SK-N-SH treated with all-trans-retinoic acid at 6 μM for 48 hours (cell line): ENCODE data around the gene PHF20.

ENCODE experiments used
- ATAC-seq: fragments of 200-7000 bp; cut with Tn5 transposase; 3 replicates; pipeline ENCODE4 v1.9.1; 2020; ENCODE audit warnings: mild to moderate bottlenecking, moderate library complexity
- ARNTL ChIP-seq: fragments of 450-650 bp; formaldehyde crosslinking; IDR thresholded peaks from 2 replicates; pipeline ENCODE4 v1.5.0; 2020; ENCODE audit warnings: low read depth, mild to moderate bottlenecking, moderate library complexity, borderline replicate concordance
- BACH2 ChIP-seq: fragments of 250-450 bp; sonication (Bioruptor Pico); IDR thresholded peaks from 2 replicates; pipeline ENCODE4 v1.9.0; 2021; ENCODE audit warnings: mild to moderate bottlenecking, borderline replicate concordance
- CSDC2 ChIP-seq: fragments of 250-450 bp; sonication (Bioruptor Pico); IDR thresholded peaks from 2 replicates; pipeline ENCODE4 v1.5.0; 2020; ENCODE audit warnings: mild to moderate bottlenecking, moderate library complexity
- ESRRG ChIP-seq: fragments of 250-450 bp; sonication (Bioruptor Pico); IDR thresholded peaks from 2 replicates; pipeline ENCODE4 v1.6.1; 2021; ENCODE audit warnings: mild to moderate bottlenecking
- GLIS3 ChIP-seq: fragments of 250-450 bp; sonication (Bioruptor Pico); IDR thresholded peaks from 2 replicates; pipeline ENCODE4 v1.5.0; 2020; ENCODE audit warnings: mild to moderate bottlenecking, moderate library complexity
- ISL1 ChIP-seq: fragments of 250-450 bp; sonication (Bioruptor Pico); IDR thresholded peaks from 2 replicates; pipeline ENCODE4 v2.1.2; 2022; ENCODE audit warnings: mild to moderate bottlenecking, moderate library complexity
- PPARA ChIP-seq: fragments of 250-450 bp; sonication (Bioruptor Pico); IDR thresholded peaks from 2 replicates; pipeline ENCODE4 v1.5.0; 2020; ENCODE audit warnings: mild to moderate bottlenecking, borderline replicate concordance
- SNAI2 ChIP-seq: fragments of 250-450 bp; sonication (Bioruptor Pico); IDR thresholded peaks from 2 replicates; pipeline ENCODE4 v1.5.0; 2020; ENCODE audit warnings: mild to moderate bottlenecking, moderate library complexity
- TCF4 ChIP-seq: fragments of 250-450 bp; sonication (Bioruptor Pico); IDR thresholded peaks from 2 replicates; pipeline ENCODE4 v1.8.0; 2021; ENCODE audit warnings: mild to moderate bottlenecking, moderate library complexity, borderline replicate concordance
- TOX ChIP-seq: fragments of 250-450 bp; sonication (Bioruptor Pico); IDR thresholded peaks from 2 replicates; pipeline ENCODE4 v1.8.0; 2021; ENCODE audit warnings: mild to moderate bottlenecking, moderate library complexity, borderline replicate concordance
- ZC3H10 ChIP-seq: fragments of 250-450 bp; sonication (Bioruptor Pico); IDR thresholded peaks from 2 replicates; pipeline ENCODE4 v1.5.1; 2021; ENCODE audit warnings: mild to moderate bottlenecking, moderate library complexity
- ZFP3 ChIP-seq: fragments of 250-450 bp; sonication (Bioruptor Pico); IDR thresholded peaks from 2 replicates; pipeline ENCODE4 v1.5.0; 2020; ENCODE audit warnings: mild to moderate bottlenecking, moderate library complexity
- ZFP30 ChIP-seq: fragments of 450-650 bp; formaldehyde crosslinking; IDR thresholded peaks from 2 replicates; pipeline ENCODE4 v1.5.0; 2022; ENCODE audit warnings: mild to moderate bottlenecking, moderate library complexity
- ZNF70 ChIP-seq: fragments of 450-650 bp; formaldehyde crosslinking; IDR thresholded peaks from 2 replicates; pipeline ENCODE4 v1.5.0; 2020; ENCODE audit warnings: mild to moderate bottlenecking, moderate library complexity
- ZNF8 ChIP-seq: fragments of 450-650 bp; formaldehyde crosslinking; IDR thresholded peaks from 2 replicates; pipeline ENCODE4 v1.5.0; 2020; ENCODE audit warnings: mild to moderate bottlenecking, moderate library complexity
- TF ChIP-seq, protein P1 (sequence below): fragments of 250-450 bp; sonication (Bioruptor Pico); IDR thresholded peaks from 2 replicates; pipeline ENCODE4 v1.8.0; 2021; ENCODE audit warnings: low read depth, mild to moderate bottlenecking, moderate library complexity, borderline replicate concordance
- TF ChIP-seq, protein P2 (sequence below): fragments of 250-450 bp; sonication (Bioruptor Pico); IDR thresholded peaks from 2 replicates; pipeline ENCODE4 v1.5.1; 2020; ENCODE audit warnings: low read depth, mild to moderate bottlenecking, moderate library complexity
- TF ChIP-seq, protein P3 (sequence below): fragments of 250-450 bp; sonication (Bioruptor Pico); IDR thresholded peaks from 2 replicates; pipeline ENCODE4 v1.5.0; 2020; ENCODE audit warnings: mild to moderate bottlenecking, moderate library complexity
- TF ChIP-seq, protein P4 (sequence below): fragments of 250-450 bp; sonication (Bioruptor Pico); IDR thresholded peaks from 2 replicates; pipeline ENCODE4 v1.8.0; 2020; ENCODE audit warnings: mild to moderate bottlenecking, moderate library complexity, borderline replicate concordance
- TF ChIP-seq, protein P5 (sequence below): fragments of 250-450 bp; sonication (Bioruptor Pico); IDR thresholded peaks from 2 replicates; pipeline ENCODE4 v1.5.1; 2021; ENCODE audit warnings: mild to moderate bottlenecking, moderate library complexity

PHF20 gene

DNA sequence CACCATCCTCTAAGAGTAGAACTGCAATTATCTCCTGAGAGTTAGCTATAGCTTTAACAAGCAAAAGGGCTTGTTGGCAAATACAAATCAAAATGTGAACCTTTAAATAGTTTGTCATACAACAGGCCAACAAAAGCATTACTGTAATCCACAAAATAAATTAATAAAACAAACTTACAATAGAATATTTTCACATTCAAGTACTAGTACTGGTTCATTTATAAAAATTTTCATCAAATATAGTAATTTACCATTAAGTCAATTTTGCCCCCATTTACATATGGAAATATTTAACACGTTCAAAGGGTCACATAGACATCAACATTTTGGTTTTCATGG, 39.2 kb upstream of the PHF20 start:
- TF ChIP-seq SNAI2, result no peak
- TF ChIP-seq, protein P1, sequence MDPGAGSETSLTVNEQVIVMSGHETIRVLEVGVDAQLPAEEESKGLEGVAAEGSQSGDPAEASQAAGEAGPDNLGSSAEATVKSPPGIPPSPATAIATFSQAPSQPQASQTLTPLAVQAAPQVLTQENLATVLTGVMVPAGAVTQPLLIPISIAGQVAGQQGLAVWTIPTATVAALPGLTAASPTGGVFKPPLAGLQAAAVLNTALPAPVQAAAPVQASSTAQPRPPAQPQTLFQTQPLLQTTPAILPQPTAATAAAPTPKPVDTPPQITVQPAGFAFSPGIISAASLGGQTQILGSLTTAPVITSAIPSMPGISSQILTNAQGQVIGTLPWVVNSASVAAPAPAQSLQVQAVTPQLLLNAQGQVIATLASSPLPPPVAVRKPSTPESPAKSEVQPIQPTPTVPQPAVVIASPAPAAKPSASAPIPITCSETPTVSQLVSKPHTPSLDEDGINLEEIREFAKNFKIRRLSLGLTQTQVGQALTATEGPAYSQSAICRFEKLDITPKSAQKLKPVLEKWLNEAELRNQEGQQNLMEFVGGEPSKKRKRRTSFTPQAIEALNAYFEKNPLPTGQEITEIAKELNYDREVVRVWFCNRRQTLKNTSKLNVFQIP (CRISPR knock-in tag), result no peak
- no peak for TF ChIP-seq TCF4
- no peak for ATAC-seq

DNA sequence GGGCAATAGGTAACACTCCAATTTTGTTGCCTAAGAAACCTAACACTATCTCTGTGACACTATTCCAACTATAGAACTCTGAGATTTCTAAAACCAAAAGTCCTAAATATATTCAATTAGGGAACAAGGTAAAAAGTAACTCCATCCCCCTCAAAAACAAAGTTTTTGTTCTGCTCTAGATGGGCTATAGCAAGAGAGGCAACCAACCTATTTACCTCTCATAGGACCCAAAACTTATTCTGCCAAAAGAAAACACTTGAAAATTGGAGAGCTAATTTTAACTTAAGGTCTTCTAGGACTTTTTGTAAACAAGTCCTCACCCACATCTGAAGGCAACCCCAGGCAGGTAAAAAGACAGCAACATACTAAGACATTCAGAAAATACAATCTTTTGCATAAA, 37.4 kb upstream of the PHF20 start:
- TF ChIP-seq CSDC2 (CRISPR knock-in tag), result no peak
- TF ChIP-seq, protein P2, sequence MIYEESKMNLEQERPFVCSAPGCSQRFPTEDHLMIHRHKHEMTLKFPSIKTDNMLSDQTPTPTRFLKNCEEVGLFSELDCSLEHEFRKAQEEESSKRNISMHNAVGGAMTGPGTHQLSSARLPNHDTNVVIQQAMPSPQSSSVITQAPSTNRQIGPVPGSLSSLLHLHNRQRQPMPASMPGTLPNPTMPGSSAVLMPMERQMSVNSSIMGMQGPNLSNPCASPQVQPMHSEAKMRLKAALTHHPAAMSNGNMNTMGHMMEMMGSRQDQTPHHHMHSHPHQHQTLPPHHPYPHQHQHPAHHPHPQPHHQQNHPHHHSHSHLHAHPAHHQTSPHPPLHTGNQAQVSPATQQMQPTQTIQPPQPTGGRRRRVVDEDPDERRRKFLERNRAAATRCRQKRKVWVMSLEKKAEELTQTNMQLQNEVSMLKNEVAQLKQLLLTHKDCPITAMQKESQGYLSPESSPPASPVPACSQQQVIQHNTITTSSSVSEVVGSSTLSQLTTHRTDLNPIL (CRISPR knock-in tag), result no peak
- TF ChIP-seq ISL1 (CRISPR knock-in tag), result no peak
- TF ChIP-seq, protein P3, sequence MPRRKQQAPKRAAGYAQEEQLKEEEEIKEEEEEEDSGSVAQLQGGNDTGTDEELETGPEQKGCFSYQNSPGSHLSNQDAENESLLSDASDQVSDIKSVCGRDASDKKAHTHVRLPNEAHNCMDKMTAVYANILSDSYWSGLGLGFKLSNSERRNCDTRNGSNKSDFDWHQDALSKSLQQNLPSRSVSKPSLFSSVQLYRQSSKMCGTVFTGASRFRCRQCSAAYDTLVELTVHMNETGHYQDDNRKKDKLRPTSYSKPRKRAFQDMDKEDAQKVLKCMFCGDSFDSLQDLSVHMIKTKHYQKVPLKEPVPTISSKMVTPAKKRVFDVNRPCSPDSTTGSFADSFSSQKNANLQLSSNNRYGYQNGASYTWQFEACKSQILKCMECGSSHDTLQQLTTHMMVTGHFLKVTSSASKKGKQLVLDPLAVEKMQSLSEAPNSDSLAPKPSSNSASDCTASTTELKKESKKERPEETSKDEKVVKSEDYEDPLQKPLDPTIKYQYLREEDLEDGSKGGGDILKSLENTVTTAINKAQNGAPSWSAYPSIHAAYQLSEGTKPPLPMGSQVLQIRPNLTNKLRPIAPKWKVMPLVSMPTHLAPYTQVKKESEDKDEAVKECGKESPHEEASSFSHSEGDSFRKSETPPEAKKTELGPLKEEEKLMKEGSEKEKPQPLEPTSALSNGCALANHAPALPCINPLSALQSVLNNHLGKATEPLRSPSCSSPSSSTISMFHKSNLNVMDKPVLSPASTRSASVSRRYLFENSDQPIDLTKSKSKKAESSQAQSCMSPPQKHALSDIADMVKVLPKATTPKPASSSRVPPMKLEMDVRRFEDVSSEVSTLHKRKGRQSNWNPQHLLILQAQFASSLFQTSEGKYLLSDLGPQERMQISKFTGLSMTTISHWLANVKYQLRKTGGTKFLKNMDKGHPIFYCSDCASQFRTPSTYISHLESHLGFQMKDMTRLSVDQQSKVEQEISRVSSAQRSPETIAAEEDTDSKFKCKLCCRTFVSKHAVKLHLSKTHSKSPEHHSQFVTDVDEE, result no peak
- TF ChIP-seq, protein P4, sequence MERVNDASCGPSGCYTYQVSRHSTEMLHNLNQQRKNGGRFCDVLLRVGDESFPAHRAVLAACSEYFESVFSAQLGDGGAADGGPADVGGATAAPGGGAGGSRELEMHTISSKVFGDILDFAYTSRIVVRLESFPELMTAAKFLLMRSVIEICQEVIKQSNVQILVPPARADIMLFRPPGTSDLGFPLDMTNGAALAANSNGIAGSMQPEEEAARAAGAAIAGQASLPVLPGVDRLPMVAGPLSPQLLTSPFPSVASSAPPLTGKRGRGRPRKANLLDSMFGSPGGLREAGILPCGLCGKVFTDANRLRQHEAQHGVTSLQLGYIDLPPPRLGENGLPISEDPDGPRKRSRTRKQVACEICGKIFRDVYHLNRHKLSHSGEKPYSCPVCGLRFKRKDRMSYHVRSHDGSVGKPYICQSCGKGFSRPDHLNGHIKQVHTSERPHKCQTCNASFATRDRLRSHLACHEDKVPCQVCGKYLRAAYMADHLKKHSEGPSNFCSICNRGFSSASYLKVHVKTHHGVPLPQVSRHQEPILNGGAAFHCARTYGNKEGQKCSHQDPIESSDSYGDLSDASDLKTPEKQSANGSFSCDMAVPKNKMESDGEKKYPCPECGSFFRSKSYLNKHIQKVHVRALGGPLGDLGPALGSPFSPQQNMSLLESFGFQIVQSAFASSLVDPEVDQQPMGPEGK (CRISPR knock-in tag), result no peak
- TF ChIP-seq ZFP3 (CRISPR knock-in tag), result no peak
- TF ChIP-seq TCF4, result no peak
- TF ChIP-seq ZNF70 (CRISPR knock-in tag), result no peak
- TF ChIP-seq GLIS3, result no peak
- TF ChIP-seq, all 23 proteins: peak for 0
- no peak for ATAC-seq

DNA sequence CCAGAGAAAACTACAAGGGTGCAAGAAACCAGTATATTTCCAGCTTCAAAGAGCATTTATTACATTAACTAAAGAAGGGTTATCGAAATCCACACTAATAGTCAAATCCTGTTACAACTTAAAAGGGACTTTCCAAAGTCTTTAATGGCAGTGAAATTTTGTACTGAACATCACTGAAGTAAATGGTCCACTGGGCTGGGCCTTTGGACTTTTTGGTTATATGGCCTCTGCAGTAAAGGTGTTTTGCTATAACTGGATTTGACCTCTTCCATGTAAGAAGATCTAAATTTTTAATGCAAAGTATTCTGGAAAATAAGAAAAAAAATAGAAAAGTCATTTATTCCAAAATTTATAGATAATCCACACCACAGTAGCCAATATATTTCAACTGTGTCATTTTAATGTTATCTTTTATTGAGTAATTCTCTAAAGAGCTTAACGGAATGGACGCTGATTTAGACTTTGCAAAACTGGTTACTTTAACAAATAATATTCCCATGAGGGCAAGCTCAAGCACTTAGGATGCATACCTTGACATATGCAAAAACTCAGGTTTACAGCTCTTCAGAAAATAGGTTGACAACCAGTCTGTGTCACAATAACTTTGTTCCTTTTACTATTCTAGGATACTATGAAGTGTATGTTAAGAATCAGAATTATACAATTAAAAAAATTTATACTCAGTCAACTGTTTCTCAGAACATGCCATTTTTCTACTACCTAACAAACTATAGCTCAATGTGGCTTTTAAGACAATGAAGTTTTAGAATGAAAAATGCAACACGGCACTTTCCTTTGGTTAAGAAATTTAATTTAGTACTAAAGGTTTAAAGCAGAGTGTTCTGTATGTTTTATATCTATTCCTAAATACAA, 36.8 kb upstream of the PHF20 start:
- no peak for ATAC-seq
- TF ChIP-seq TOX (no peak), ARNTL (no peak)

DNA sequence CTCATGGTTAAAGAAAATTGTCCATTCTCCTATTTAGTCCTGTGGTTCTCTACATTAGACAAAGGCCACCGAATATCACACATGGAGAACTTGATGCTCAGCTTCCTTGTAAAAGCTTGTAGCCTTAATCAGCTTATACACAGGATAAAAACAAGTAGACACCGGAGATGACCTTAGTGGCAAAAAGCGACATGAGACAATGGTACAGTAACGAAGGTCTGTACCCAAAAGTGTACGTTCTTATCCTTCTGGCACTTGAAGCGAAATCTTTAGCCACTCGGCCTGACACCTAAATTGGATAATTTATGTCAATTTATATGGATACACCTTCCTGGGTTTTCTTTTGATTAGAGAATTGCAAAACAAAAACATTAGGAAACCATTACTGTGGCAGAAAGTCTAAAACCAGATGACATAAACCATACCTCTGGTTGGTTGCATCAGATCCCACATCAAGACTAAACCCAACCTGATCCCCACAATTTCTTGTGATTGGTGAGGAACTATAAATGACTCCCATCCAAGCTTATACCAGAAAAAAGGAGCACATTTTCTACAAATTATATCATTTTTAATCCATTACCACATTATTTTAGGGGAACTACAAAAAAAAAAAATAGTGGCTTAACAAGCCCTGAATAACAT, 35.9 kb upstream of the PHF20 start:
- no peak for ATAC-seq
- TF ChIP-seq BACH2 (CRISPR knock-in tag), result no peak
- no peak for TF ChIP-seq PPARA
- no peak for TF ChIP-seq ESRRG
- TF ChIP-seq ZNF8 (CRISPR knock-in tag), result no peak
- no peak for TF ChIP-seq ZC3H10
- TF ChIP-seq CSDC2 (CRISPR knock-in tag), result no peak
- no peak for TF ChIP-seq ZFP3 (CRISPR knock-in tag)
- TF ChIP-seq SNAI2, result no peak
- no peak for TF ChIP-seq GLIS3
- no peak for TF ChIP-seq TCF4
- no peak for TF ChIP-seq ISL1 (CRISPR knock-in tag)
- no peak for TF ChIP-seq TOX
- TF ChIP-seq, protein P1 (CRISPR knock-in tag), result no peak
- TF ChIP-seq, protein P5, sequence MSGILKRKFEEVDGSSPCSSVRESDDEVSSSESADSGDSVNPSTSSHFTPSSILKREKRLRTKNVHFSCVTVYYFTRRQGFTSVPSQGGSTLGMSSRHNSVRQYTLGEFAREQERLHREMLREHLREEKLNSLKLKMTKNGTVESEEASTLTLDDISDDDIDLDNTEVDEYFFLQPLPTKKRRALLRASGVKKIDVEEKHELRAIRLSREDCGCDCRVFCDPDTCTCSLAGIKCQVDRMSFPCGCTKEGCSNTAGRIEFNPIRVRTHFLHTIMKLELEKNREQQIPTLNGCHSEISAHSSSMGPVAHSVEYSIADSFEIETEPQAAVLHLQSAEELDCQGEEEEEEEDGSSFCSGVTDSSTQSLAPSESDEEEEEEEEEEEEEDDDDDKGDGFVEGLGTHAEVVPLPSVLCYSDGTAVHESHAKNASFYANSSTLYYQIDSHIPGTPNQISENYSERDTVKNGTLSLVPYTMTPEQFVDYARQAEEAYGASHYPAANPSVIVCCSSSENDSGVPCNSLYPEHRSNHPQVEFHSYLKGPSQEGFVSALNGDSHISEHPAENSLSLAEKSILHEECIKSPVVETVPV (CRISPR knock-in tag), result no peak
- TF ChIP-seq ARNTL, result no peak
- no peak for TF ChIP-seq ZFP30 (CRISPR knock-in tag)
- no peak for TF ChIP-seq ZNF70 (CRISPR knock-in tag)
- TF ChIP-seq, protein P3, result no peak
